OCI-M2 (cell line): ENCODE results near the gene CUEDC2.

Experiments used
- DNase-seq: peaks from one replicate; lab custom pipeline; 2025; ENCODE audit not compliant: unreplicated experiment; lab: John Stamatoyannopoulos, UW

Gene CUEDC2

GRCh38 chr10:102432162-102432950 lies at the start of gene CUEDC2:
CUEDC2 (minus strand) TSS chr10:102432574; CDS start chr10:102425188, 7,386 bp downstream.
- peak; percentile 95 for DNase-seq

GRCh38 chr10:102480396-102480795 lies 48.0 kb upstream of the CUEDC2 start:
- no peak for DNase-seq

- DNase-seq: no peak
These were observed 47.3 kb upstream of the CUEDC2 start for GRCh38 chr10:102479651-102480050.

GRCh38 chr10:102476466-102477141 lies 44.2 kb upstream of the CUEDC2 start:
- DNase-seq: no peak

- DNase-seq: no peak
These were observed 43.2 kb upstream of the CUEDC2 start for GRCh38 chr10:102475451-102476040.

- DNase-seq: no peak
These were observed 41.3 kb upstream of the CUEDC2 start for GRCh38 chr10:102473445-102474331.

- no peak for DNase-seq
These were observed 38.5 kb upstream of the CUEDC2 start for GRCh38 chr10:102470579-102471546.

- DNase-seq: no peak
These were observed 36.3 kb upstream of the CUEDC2 start for GRCh38 chr10:102468683-102469082.

- no peak for DNase-seq
These were observed 35.6 kb upstream of the CUEDC2 start for GRCh38 chr10:102467971-102468438.

GRCh38 chr10:102467318-102467717 lies 34.9 kb upstream of the CUEDC2 start:
- DNase-seq: no peak

GRCh38 chr10:102465466-102465865 lies 33.1 kb upstream of the CUEDC2 start:
- DNase-seq: no peak

GRCh38 chr10:102463983-102464382 lies 31.6 kb upstream of the CUEDC2 start:
- no peak for DNase-seq

- DNase-seq: no peak
These were observed 30.2 kb upstream of the CUEDC2 start for GRCh38 chr10:102462512-102463054.

- peak; percentile 67 for DNase-seq
These were observed 29.0 kb upstream of the CUEDC2 start for GRCh38 chr10:102461187-102462054.

- DNase-seq: no peak
These were observed 28.4 kb upstream of the CUEDC2 start for GRCh38 chr10:102460836-102461186.

GRCh38 chr10:102458656-102459055 lies 26.3 kb upstream of the CUEDC2 start:
- no peak for DNase-seq

- DNase-seq: no peak
These were observed 25.3 kb upstream of the CUEDC2 start for GRCh38 chr10:102457591-102458150.

- DNase-seq: no peak
These were observed 23.6 kb upstream of the CUEDC2 start for GRCh38 chr10:102455893-102456471.
